Stimulated activated CD4-positive, alpha-beta T cell treated with anti-CD3 and anti-CD28 coated beads, Interleukin-4, amount 100 ng/mL, for 4 hours (primary cell): ENCODE data around the gene RASSF4.

Experiments used
- DNase-seq, 2 experiments: peaks; one replicate each; pipeline ENCODE4 v3.0.0-alpha.2; 2020

Gene RASSF4

GRCh38 chr10:44949127-44949802 lies 10.3 kb upstream of the RASSF4 start:
- no peak for DNase-seq

GRCh38 chr10:44949915-44950314 lies 9.7 kb upstream of the RASSF4 start:
- no peak for DNase-seq

GRCh38 chr10:44950326-44951225 lies 9.0 kb upstream of the RASSF4 start:
- no peak for DNase-seq

GRCh38 chr10:44951576-44952226 lies 7.9 kb upstream of the RASSF4 start:
- no peak for DNase-seq

GRCh38 chr10:44952779-44953231 lies 6.8 kb upstream of the RASSF4 start:
- DNase-seq: no peak

- no peak for DNase-seq
Measured at GRCh38 chr10:44954042-44954441, 5.6 kb upstream of the RASSF4 start.

GRCh38 chr10:44954962-44955361 lies 4.6 kb upstream of the RASSF4 start:
- no peak for DNase-seq

GRCh38 chr10:44955413-44956070 lies 4.1 kb upstream of the RASSF4 start:
- no peak for DNase-seq

GRCh38 chr10:44956226-44956625 lies 3.4 kb upstream of the RASSF4 start:
- no peak for DNase-seq

- no peak for DNase-seq
Measured at GRCh38 chr10:44956717-44957706, 2.6 kb upstream of the RASSF4 start.

GRCh38 chr10:44958196-44958897 lies 1.3 kb upstream of the RASSF4 start:
- DNase-seq: no peak

GRCh38 chr10:44958898-44959246 lies 730 bp upstream of the RASSF4 start:
- no peak for DNase-seq

GRCh38 chr10:44960088-44960460 lies 472 bp downstream of the RASSF4 start:
- DNase-seq: no peak

GRCh38 chr10:44960482-44961229 lies 1.1 kb downstream of the RASSF4 start:
- no peak for DNase-seq

- no peak for DNase-seq
Measured at GRCh38 chr10:44961230-44961571, 1.6 kb downstream of the RASSF4 start.

GRCh38 chr10:44961931-44962750 lies 2.5 kb downstream of the RASSF4 start:
- no peak for DNase-seq

GRCh38 chr10:44962870-44963738 lies 3.5 kb downstream of the RASSF4 start:
- DNase-seq: no peak

GRCh38 chr10:44963772-44964633 lies 4.4 kb downstream of the RASSF4 start:
- no peak for DNase-seq
